GM12878 (cell line): Measurements from ENCODE around the gene AGXT. TPM values are rescaled to one million over a fixed set of nuclear protein-coding genes. Genes with fewer than 3 reads are reported as not detected.

Experiments used
- ATAC-seq: fragments of 200-7000 bp; cut with Tn5 transposase; 3 replicates; pipeline ENCODE4 v1.9.1; 2020; ENCODE audit warnings: mild to moderate bottlenecking, moderate library complexity
- BruUV-seq: library from RNA; stranded (reverse); fragments of 400-500 nt; replicated peaks from 2 replicates; lab custom pipeline; 2021; lab: Mats Ljungman, UMichigan
- CTCF ChIA-PET: fragments of 300-600 bp; sonication (Branson Sonifier 250); formaldehyde crosslinking; extraction: SDS; loops from one replicate; lab custom pipeline; 2021; ENCODE audit warnings: inconsistent platforms; lab: Yijun Ruan, JAX
- POLR2A ChIA-PET: fragments of 350-600 bp; formaldehyde crosslinking; extraction: SDS; loops from one replicate; lab custom pipeline; 2021; ENCODE audit warnings: inconsistent platforms; lab: Charles Lee
- RAD21 ChIA-PET: fragments of 300-600 bp; sonication (Branson Sonifier 250); formaldehyde crosslinking; loops from one replicate; lab custom pipeline; 2023; ENCODE audit warnings: antibody characterized with exemption; ENCODE audit not compliant: unreplicated experiment; lab: Charles Lee
- SMC1A ChIA-PET: fragments of 300-600 bp; sonication (Branson Sonifier 250); formaldehyde crosslinking; loops from one replicate; lab custom pipeline; 2023; ENCODE audit not compliant: unreplicated experiment, uncharacterized antibody; lab: Charles Lee
- DNase-seq: peaks from one replicate; pipeline ENCODE4 v3.0.0-alpha.2; 2011; ENCODE audit warnings: low read depth, low spot score
- FAIRE-seq: peaks from 3 replicates; lab custom pipeline; 2011; peaks lifted over from hg19 to GRCh38; lab: Jason Lieb, UNC
- H2AFZ ChIP-seq: 2 replicates; pipeline ENCODE4 v1.6.0; 2011; ENCODE audit warnings: low read depth, low read length, control low read depth; ENCODE audit not compliant: control insufficient read depth
- H3K27ac ChIP-seq: 2 replicates; pipeline ENCODE4 v1.5.1; 2011; ENCODE audit warnings: control low read depth; ENCODE audit not compliant: control insufficient read depth, insufficient read depth
- H3K27me3 ChIP-seq, 2 experiments: replicated peaks in 1 of 2; 2 replicates each; pipeline versions ENCODE4 v1.6.0 to v1.6.1; 2011; ENCODE audit warnings: low read length in 1 of 2; ENCODE audit not compliant: control insufficient read depth in 2 of 2, insufficient read depth in 2 of 2
- H3K36me3 ChIP-seq, 2 experiments: 2 replicates each; pipeline ENCODE4 v1.5.1; 2011; ENCODE audit warnings: low read length in 1 of 2; ENCODE audit not compliant: control insufficient read depth in 2 of 2, insufficient read depth in 2 of 2
- H3K4me1 ChIP-seq: 2 replicates; pipeline ENCODE4 v1.6.1; 2011; ENCODE audit warnings: mild to moderate bottlenecking, low read length, moderate library complexity, mixed read lengths; ENCODE audit not compliant: control insufficient read depth, insufficient read depth
- H3K4me2 ChIP-seq: 2 replicates; pipeline ENCODE4 v1.6.0; 2011; ENCODE audit warnings: control low read depth; ENCODE audit not compliant: control insufficient read depth, insufficient read depth
- H3K4me3 ChIP-seq: fragments of 200-600 bp; sonication (generic); 2 replicates; pipeline ENCODE4 v1.5.1; 2016
- H3K79me2 ChIP-seq: 2 replicates; pipeline ENCODE4 v1.6.0; 2011; ENCODE audit warnings: low read length; ENCODE audit not compliant: control insufficient read depth, insufficient read depth
- H3K9ac ChIP-seq: 2 replicates; pipeline ENCODE4 v1.8.0; 2011; ENCODE audit warnings: low read length, control low read depth, mixed read lengths; ENCODE audit not compliant: control insufficient read depth, insufficient read depth
- H3K9me3 ChIP-seq: replicated peaks from 3 replicates; pipeline ENCODE4 v1.5.1; 2011; ENCODE audit warnings: mild to moderate bottlenecking, low read length; ENCODE audit not compliant: control insufficient read depth, insufficient read depth
- H4K20me1 ChIP-seq: 2 replicates; pipeline ENCODE4 v1.6.0; 2011; ENCODE audit not compliant: control insufficient read depth, insufficient read depth
- BACH1 ChIP-seq: fragments of 450-650 bp; IDR thresholded peaks from 2 replicates; pipeline ENCODE4 v1.6.1; 2017; ENCODE audit warnings: mild to moderate bottlenecking, borderline replicate concordance
- BHLHE40 ChIP-seq, 2 experiments: fragments of 450-650 bp in 1 of 2; IDR thresholded peaks; 2 replicates each; pipeline ENCODE4 v1.6.1; 2011 to 2017; ENCODE audit warnings: low read depth in 2 of 2, borderline replicate concordance in 1 of 2, improper control_type of control experiment in 1 of 2, low read length in 1 of 2, mild to moderate bottlenecking in 1 of 2
- BMI1 ChIP-seq: fragments of 450-650 bp; IDR thresholded peaks from 2 replicates; pipeline ENCODE4 v1.6.1; 2016; ENCODE audit warnings: mild to moderate bottlenecking, moderate library complexity, borderline replicate concordance
- DPF2 ChIP-seq: fragments of 450-650 bp; IDR thresholded peaks from 2 replicates; pipeline ENCODE4 v1.6.1; 2017; ENCODE audit warnings: mild to moderate bottlenecking
- FOS ChIP-seq: IDR thresholded peaks from 3 replicates; pipeline ENCODE4 v1.6.1; 2011; ENCODE audit warnings: borderline replicate concordance; ENCODE audit not compliant: insufficient read length; ENCODE audit errors: extremely low read depth
- FOXK2 ChIP-seq: fragments of 450-650 bp; IDR thresholded peaks from 2 replicates; pipeline ENCODE4 v1.6.1; 2017; ENCODE audit warnings: mild to moderate bottlenecking, moderate library complexity
- LARP7 ChIP-seq: fragments of 450-650 bp; IDR thresholded peaks from 2 replicates; pipeline ENCODE4 v1.6.1; 2017; ENCODE audit warnings: mild to moderate bottlenecking
- MEF2A ChIP-seq: IDR thresholded peaks from 2 replicates; pipeline ENCODE4 v1.6.1; 2011; ENCODE audit warnings: low read depth, mild to moderate bottlenecking, low read length, moderate library complexity; ENCODE audit not compliant: insufficient read depth
- MEF2B ChIP-seq: fragments of 450-650 bp; IDR thresholded peaks from 2 replicates; pipeline ENCODE4 v1.6.1; 2018; ENCODE audit warnings: mild to moderate bottlenecking, moderate library complexity; ENCODE audit not compliant: partially characterized antibody, poor library complexity, severe bottlenecking
- MXI1 ChIP-seq: fragments of 150-350 bp; IDR thresholded peaks from 2 replicates; pipeline ENCODE4 v1.6.1; 2011; ENCODE audit warnings: low read depth, mild to moderate bottlenecking, inconsistent platforms, low read length, improper control_type of control experiment
- PAX8 ChIP-seq: fragments of 450-650 bp; IDR thresholded peaks from 2 replicates; pipeline ENCODE4 v1.6.1; 2017; ENCODE audit warnings: mild to moderate bottlenecking, moderate library complexity
- RUNX3 ChIP-seq: IDR thresholded peaks from 2 replicates; pipeline ENCODE4 v1.6.1; 2012; ENCODE audit warnings: low read length, inconsistent platforms
- SMC3 ChIP-seq: IDR thresholded peaks from 2 replicates; pipeline ENCODE4 v1.6.1; 2011; ENCODE audit warnings: low read length, improper control_type of control experiment, borderline replicate concordance
- STAT1 ChIP-seq: fragments of 450-650 bp; conservative IDR thresholded peaks from 2 replicates; pipeline ENCODE4 v1.6.1; 2014; ENCODE audit warnings: antibody characterized with exemption, mild to moderate bottlenecking
- YY1 ChIP-seq: IDR thresholded peaks from 2 replicates; pipeline ENCODE4 v1.6.1; 2011; ENCODE audit warnings: low read depth, mild to moderate bottlenecking, low read length
- ZNF24 ChIP-seq: fragments of 450-650 bp; IDR thresholded peaks from 2 replicates; pipeline ENCODE4 v1.6.1; 2017; ENCODE audit warnings: antibody characterized with exemption, mild to moderate bottlenecking
- WGBS: methylation state at CpG from one replicate; pipeline ENCODE4 v1.1.6; 2016; ENCODE audit warnings: low lambda C conversion rate; ENCODE audit not compliant: insufficient replicate concordance, insufficient coverage; ENCODE audit errors: missing lambda C conversion rate; 5-methylcytosine and 5-hydroxymethylcytosine counted together
- in situ Hi-C: fragments of 300-500 bp; cut with MboI; formaldehyde crosslinking; loops from 9 replicates; pipeline ENCODE4 v1.14.3; 2018; ENCODE audit warnings: mixed read lengths
- intact Hi-C: fragments of 100-400 bp; cut with micrococcal nuclease; formaldehyde crosslinking; loops from one replicate; pipeline ENCODE4 v1.14.2; 2022; ENCODE audit not compliant: unreplicated experiment
- polyA plus RNA-seq, 11 experiments: library from polyadenylated mRNA; depleted of rRNA in 4 of 11; unstranded in 6 of 11; stranded (reverse) in 5 of 11; fragments of >200 nt; fragmentation: Nextera tagmentation in 4 of 11; fragmentation: Illumina TruSeq in 1 of 11; extraction: Ambion mirVana in 4 of 11; extraction: Trizol in 1 of 11; gene quantifications; 1 replicate in 1 of 11; 2 replicates in 10 of 11; pipeline versions ENCODE4 v1.2.1 to v1.2.3, GENCODE V29; 2011 to 2016; ENCODE audit warnings: inconsistent platforms in 2 of 11, missing spikeins in 2 of 11, low read depth in 1 of 11
- total RNA-seq, 4 experiments: library from RNA; depleted of rRNA in 3 of 4; stranded (reverse); fragments of >200 nt in 3 of 4; fragmentation: Illumina TruSeq in 1 of 4; extraction: Trizol in 1 of 4; gene quantifications; 2 replicates each; pipeline versions ENCODE4 v1.2.1 to v1.2.3, GENCODE V29; 2013 to 2021
- TF ChIP-seq, protein P1 (sequence below): fragments of 450-650 bp; IDR thresholded peaks from 2 replicates; pipeline ENCODE4 v1.6.1; 2016; ENCODE audit warnings: mild to moderate bottlenecking
- TF ChIP-seq, protein P2 (sequence below): fragments of 450-650 bp; formaldehyde crosslinking; IDR thresholded peaks from 2 replicates; pipeline ENCODE4 v1.4.0; 2020; ENCODE audit warnings: mild to moderate bottlenecking, moderate library complexity
- TF ChIP-seq, protein P3 (sequence below): fragments of 450-650 bp; IDR thresholded peaks from 2 replicates; pipeline ENCODE4 v1.6.1; 2017; ENCODE audit warnings: mild to moderate bottlenecking, low read depth, inconsistent platforms; ENCODE audit not compliant: poor library complexity, severe bottlenecking
- TF ChIP-seq, protein P4 (sequence below): IDR thresholded peaks from 2 replicates; pipeline ENCODE4 v1.6.1; 2012; ENCODE audit warnings: low read depth, low read length, improper control_type of control experiment

AGXT gene
- total and polyA plus RNA-seq, 10 of the 15 experiments (the other 5 are each of a cell fraction or from before 2014, with no cell fraction given) = 0.18 TPM; not detected in 9

DNA sequence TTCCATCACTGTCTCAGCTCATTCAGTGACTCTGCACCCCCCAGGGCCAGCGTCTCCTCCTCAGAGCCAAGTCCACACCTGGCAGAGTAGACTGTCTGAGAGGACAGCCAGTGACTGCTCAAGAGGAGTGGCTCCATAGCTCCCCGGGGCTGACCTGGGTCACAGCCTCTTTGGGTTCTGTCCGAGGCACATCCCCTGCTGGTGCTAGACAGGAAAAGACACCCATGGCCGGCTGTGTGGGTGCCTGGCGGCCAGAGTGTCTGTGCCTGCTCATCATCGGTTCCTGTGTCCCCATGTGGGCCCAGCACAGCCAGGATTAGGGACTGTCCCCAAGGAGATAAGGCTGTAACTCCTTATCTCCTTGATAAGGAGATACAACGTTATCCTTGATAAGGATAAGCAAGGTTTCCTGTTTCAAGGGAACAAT is 34.0 kb downstream of the AGXT start:
- no peak overlapping the region for H2AFZ ChIP-seq
- ATAC-seq = no peak
- in situ Hi-C loops = no loop called here
- no peak for DNase-seq
- no peaks in the 10 kb centered on the region for H3K9me3 ChIP-seq
- no peak overlapping the region for H3K27ac ChIP-seq
- H3K36me3 ChIP-seq = no peaks in the 10 kb centered on the region
- no peak overlapping the region for H3K9ac ChIP-seq
- H3K4me2 ChIP-seq = no peak overlapping the region
- SMC1A ChIA-PET = no interaction called here
- no peaks in the 10 kb centered on the region for H3K4me1 ChIP-seq
- TF ChIP-seq FOS (no peak), ZNF24 (no peak), MEF2A (no peak), STAT1 (no peak), SMC3 (no peak), FOXK2 (no peak), BMI1 (no peak), BHLHE40 (IDR thresholded peaks at IDR 0.05; ENCODE audit: borderline replicate concordance in 1 of 2, low read depth in 2 of 2, low read length in 1 of 2) (no peak), BACH1 (no peak), MXI1 (no peak), PAX8 (no peak), DPF2 (no peak), YY1 (no peak), MEF2B (no peak), LARP7 (no peak), RUNX3 (no peak)
- TF ChIP-seq, protein P1, sequence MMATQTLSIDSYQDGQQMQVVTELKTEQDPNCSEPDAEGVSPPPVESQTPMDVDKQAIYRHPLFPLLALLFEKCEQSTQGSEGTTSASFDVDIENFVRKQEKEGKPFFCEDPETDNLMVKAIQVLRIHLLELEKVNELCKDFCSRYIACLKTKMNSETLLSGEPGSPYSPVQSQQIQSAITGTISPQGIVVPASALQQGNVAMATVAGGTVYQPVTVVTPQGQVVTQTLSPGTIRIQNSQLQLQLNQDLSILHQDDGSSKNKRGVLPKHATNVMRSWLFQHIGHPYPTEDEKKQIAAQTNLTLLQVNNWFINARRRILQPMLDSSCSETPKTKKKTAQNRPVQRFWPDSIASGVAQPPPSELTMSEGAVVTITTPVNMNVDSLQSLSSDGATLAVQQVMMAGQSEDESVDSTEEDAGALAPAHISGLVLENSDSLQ = no peak
- TF ChIP-seq, protein P2, sequence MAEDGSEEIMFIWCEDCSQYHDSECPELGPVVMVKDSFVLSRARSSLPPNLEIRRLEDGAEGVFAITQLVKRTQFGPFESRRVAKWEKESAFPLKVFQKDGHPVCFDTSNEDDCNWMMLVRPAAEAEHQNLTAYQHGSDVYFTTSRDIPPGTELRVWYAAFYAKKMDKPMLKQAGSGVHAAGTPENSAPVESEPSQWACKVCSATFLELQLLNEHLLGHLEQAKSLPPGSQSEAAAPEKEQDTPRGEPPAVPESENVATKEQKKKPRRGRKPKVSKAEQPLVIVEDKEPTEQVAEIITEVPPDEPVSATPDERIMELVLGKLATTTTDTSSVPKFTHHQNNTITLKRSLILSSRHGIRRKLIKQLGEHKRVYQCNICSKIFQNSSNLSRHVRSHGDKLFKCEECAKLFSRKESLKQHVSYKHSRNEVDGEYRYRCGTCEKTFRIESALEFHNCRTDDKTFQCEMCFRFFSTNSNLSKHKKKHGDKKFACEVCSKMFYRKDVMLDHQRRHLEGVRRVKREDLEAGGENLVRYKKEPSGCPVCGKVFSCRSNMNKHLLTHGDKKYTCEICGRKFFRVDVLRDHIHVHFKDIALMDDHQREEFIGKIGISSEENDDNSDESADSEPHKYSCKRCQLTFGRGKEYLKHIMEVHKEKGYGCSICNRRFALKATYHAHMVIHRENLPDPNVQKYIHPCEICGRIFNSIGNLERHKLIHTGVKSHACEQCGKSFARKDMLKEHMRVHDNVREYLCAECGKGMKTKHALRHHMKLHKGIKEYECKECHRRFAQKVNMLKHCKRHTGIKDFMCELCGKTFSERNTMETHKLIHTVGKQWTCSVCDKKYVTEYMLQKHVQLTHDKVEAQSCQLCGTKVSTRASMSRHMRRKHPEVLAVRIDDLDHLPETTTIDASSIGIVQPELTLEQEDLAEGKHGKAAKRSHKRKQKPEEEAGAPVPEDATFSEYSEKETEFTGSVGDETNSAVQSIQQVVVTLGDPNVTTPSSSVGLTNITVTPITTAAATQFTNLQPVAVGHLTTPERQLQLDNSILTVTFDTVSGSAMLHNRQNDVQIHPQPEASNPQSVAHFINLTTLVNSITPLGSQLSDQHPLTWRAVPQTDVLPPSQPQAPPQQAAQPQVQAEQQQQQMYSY (CRISPR knock-in tag) = no peak
- TF ChIP-seq, protein P3, sequence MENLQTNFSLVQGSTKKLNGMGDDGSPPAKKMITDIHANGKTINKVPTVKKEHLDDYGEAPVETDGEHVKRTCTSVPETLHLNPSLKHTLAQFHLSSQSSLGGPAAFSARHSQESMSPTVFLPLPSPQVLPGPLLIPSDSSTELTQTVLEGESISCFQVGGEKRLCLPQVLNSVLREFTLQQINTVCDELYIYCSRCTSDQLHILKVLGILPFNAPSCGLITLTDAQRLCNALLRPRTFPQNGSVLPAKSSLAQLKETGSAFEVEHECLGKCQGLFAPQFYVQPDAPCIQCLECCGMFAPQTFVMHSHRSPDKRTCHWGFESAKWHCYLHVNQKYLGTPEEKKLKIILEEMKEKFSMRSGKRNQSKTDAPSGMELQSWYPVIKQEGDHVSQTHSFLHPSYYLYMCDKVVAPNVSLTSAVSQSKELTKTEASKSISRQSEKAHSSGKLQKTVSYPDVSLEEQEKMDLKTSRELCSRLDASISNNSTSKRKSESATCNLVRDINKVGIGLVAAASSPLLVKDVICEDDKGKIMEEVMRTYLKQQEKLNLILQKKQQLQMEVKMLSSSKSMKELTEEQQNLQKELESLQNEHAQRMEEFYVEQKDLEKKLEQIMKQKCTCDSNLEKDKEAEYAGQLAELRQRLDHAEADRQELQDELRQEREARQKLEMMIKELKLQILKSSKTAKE = no peak
- TF ChIP-seq, protein P4, sequence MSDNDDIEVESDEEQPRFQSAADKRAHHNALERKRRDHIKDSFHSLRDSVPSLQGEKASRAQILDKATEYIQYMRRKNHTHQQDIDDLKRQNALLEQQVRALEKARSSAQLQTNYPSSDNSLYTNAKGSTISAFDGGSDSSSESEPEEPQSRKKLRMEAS = no peak
- POLR2A ChIA-PET = no interaction called here
- H3K27me3 ChIP-seq = no peaks in the 10 kb centered on the region
- CTCF ChIA-PET = no interaction called here
- no peak overlapping the region for H3K4me3 ChIP-seq
- WGBS = 8% methylated on average over 7 of the region's 7 CpGs
- intact Hi-C loops = no loop called here
- no peaks in the 10 kb centered on the region for H3K79me2 ChIP-seq
- no peak for FAIRE-seq
- BruUV-seq = no TSS peak
- RAD21 ChIA-PET = no interaction called here
- no peaks in the 10 kb centered on the region for H4K20me1 ChIP-seq
